K562 (cell line): ENCODE data around the gene IL10RB. TPM values are rescaled to one million over a fixed set of nuclear protein-coding genes. Genes with fewer than 3 reads are reported as not detected.

Source experiments
- ATAC-seq: fragments of 200-7000 bp; cut with Tn5 transposase; 3 replicates; pipeline ENCODE4 v1.9.1; 2020; ENCODE audit warnings: moderate library complexity
- BruUV-seq: library from RNA; stranded (reverse); fragments of 400-500 nt; replicated peaks from 2 replicates; lab custom pipeline; 2021; lab: Mats Ljungman, UMichigan
- CTCF ChIA-PET: fragments of 300-600 bp; formaldehyde crosslinking; extraction: SDS; loops from one replicate; lab custom pipeline; 2021; ENCODE audit warnings: low intra/inter-chr PET ratio; lab: Yijun Ruan, JAX
- POLR2A ChIA-PET: fragments of 300-600, 350-650 bp; sonication (Branson Sonifier 250); formaldehyde crosslinking; extraction: SDS; loops from one replicate; lab custom pipeline; 2021; ENCODE audit warnings: antibody characterized with exemption, inconsistent platforms; lab: Yijun Ruan, JAX
- DNase-seq, 4 experiments: peaks; one replicate each; pipeline versions ENCODE4 v3.0.0 to v3.0.0-alpha.2; 2011 to 2018; ENCODE audit warnings: low spot score in 3 of 4, mixed read lengths in 3 of 4; ENCODE audit errors: extremely low read depth in 1 of 4
- FAIRE-seq: peaks from 2 replicates; lab custom pipeline; 2011; peaks lifted over from hg19 to GRCh38; lab: Jason Lieb, UNC
- H2AFZ ChIP-seq: 2 replicates; pipeline ENCODE4 v1.6.0; 2011; ENCODE audit warnings: low read depth, low read length, control low read depth, inconsistent platforms
- H3K27ac ChIP-seq: fragments of 200-600 bp; 3 replicates; pipeline ENCODE4 v1.8.0; 2011; ENCODE audit warnings: low read depth, mild to moderate bottlenecking, control low read depth, inconsistent platforms, low read length, moderate library complexity, mixed read lengths; ENCODE audit errors: extremely low read depth
- H3K27me3 ChIP-seq, 2 experiments: fragments of 300-600 bp in 1 of 2; 2 replicates in 1 of 2; 3 replicates in 1 of 2; pipeline versions ENCODE4 v1.6.0 to v1.8.0; 2011; ENCODE audit warnings: inconsistent platforms in 2 of 2, low read length in 2 of 2, mild to moderate bottlenecking in 1 of 2, mixed read lengths in 1 of 2, moderate library complexity in 1 of 2; ENCODE audit not compliant: control insufficient read depth in 2 of 2, insufficient read depth in 2 of 2
- H3K36me3 ChIP-seq: fragments of 300-600 bp; 3 replicates; pipeline ENCODE4 v1.8.0; 2011; ENCODE audit warnings: mild to moderate bottlenecking, low read length, inconsistent platforms; ENCODE audit not compliant: control insufficient read depth, insufficient read depth
- H3K4me1 ChIP-seq, 2 experiments: fragments of 200-600 bp in 1 of 2; replicated peaks in 1 of 2; 2 replicates in 1 of 2; 3 replicates in 1 of 2; pipeline versions ENCODE4 v1.5.1 to v1.8.0; 2011; ENCODE audit warnings: inconsistent platforms in 2 of 2, low read length in 2 of 2, mild to moderate bottlenecking in 1 of 2, mixed read lengths in 1 of 2, moderate library complexity in 1 of 2; ENCODE audit not compliant: control insufficient read depth in 2 of 2, insufficient read depth in 2 of 2
- H3K4me2 ChIP-seq: 2 replicates; pipeline ENCODE4 v1.6.1; 2011; ENCODE audit warnings: low read length, control low read depth, inconsistent platforms, mixed read lengths; ENCODE audit not compliant: insufficient read depth
- H3K4me3 ChIP-seq: fragments of 200-600 bp; sonication (generic), shearing (Covaris generic); 2 replicates; pipeline ENCODE4 v1.5.1; 2016; ENCODE audit warnings: control low read depth, inconsistent platforms
- H3K79me2 ChIP-seq: fragments of 200-600 bp; 3 replicates; pipeline ENCODE4 v1.8.0; 2011; ENCODE audit warnings: low read length, inconsistent platforms; ENCODE audit not compliant: control insufficient read depth, insufficient read depth
- H3K9ac ChIP-seq, 2 experiments: 2 replicates each; pipeline versions ENCODE4 v1.6.0 to v1.6.1; 2011; ENCODE audit warnings: low read depth in 2 of 2, low read length in 2 of 2, control low read depth in 1 of 2, inconsistent platforms in 1 of 2, mild to moderate bottlenecking in 1 of 2, mixed read lengths in 1 of 2; ENCODE audit not compliant: insufficient read depth in 1 of 2
- H3K9me1 ChIP-seq: one replicate; pipeline ENCODE4 v1.6.0; 2011; ENCODE audit warnings: inconsistent platforms, mild to moderate bottlenecking, low read length, moderate library complexity; ENCODE audit not compliant: control insufficient read depth, insufficient read depth
- H3K9me3 ChIP-seq: replicated peaks from 2 replicates; pipeline ENCODE4 v1.5.1; 2011; ENCODE audit warnings: low read depth, low read length, inconsistent platforms; ENCODE audit not compliant: control insufficient read depth, insufficient read depth
- H4K20me1 ChIP-seq: replicated peaks from 2 replicates; pipeline ENCODE4 v1.6.1; 2011; ENCODE audit warnings: low read length, inconsistent platforms, mixed read lengths; ENCODE audit not compliant: control insufficient read depth, insufficient read depth
- CBFA2T2 ChIP-seq: fragments of 450-650 bp; conservative IDR thresholded peaks from 2 replicates; pipeline ENCODE4 v1.6.1; 2017; ENCODE audit warnings: mild to moderate bottlenecking
- CBFA2T3 ChIP-seq: fragments of 450-650 bp; IDR thresholded peaks from 2 replicates; pipeline ENCODE4 v1.6.1; 2017
- MYC ChIP-seq, 2 experiments: fragments of 250-450 bp in 1 of 2; sonication (Bioruptor Pico) in 1 of 2; IDR thresholded peaks; 2 replicates each; pipeline versions ENCODE4 v1.5.1 to v1.6.1; 2012 to 2021; ENCODE audit warnings: low read depth in 2 of 2, borderline replicate concordance in 1 of 2, improper control_type of control experiment in 1 of 2, low read length in 1 of 2, mild to moderate bottlenecking in 1 of 2, moderate library complexity in 1 of 2
- SIN3B ChIP-seq: fragments of 450-650 bp; IDR thresholded peaks from 2 replicates; pipeline ENCODE4 v1.6.1; 2017; ENCODE audit warnings: low read depth, mild to moderate bottlenecking, moderate library complexity
- SPI1 ChIP-seq: IDR thresholded peaks from 2 replicates; pipeline ENCODE4 v1.6.1; 2011; ENCODE audit warnings: low read depth, low read length, control low read depth, borderline replicate concordance
- SUPT5H ChIP-seq: fragments of 450-650 bp; IDR thresholded peaks from 2 replicates; pipeline ENCODE4 v1.6.1; 2016
- TCF3 ChIP-seq: sonication (generic); formaldehyde crosslinking; IDR thresholded peaks from 2 replicates; pipeline ENCODE4 v1.4.0; 2020; ENCODE audit warnings: mild to moderate bottlenecking, missing genetic modification reagents
- ZNF121 ChIP-seq: sonication (generic); formaldehyde crosslinking; conservative IDR thresholded peaks from 2 replicates; pipeline ENCODE4 v1.8.0; 2022; ENCODE audit warnings: missing genetic modification reagents
- WGBS: fragments of 100-300 bp; shearing (Covaris generic); methylation state at CpG from one replicate; pipeline ENCODE4 v1.1.6; 2016; ENCODE audit warnings: low coverage, mixed read lengths; ENCODE audit not compliant: insufficient coverage; ENCODE audit errors: missing lambda C conversion rate; 5-methylcytosine and 5-hydroxymethylcytosine counted together
- in situ Hi-C: fragments of 300-500 bp; cut with MboI; formaldehyde crosslinking; loops from 4 replicates; pipeline ENCODE4 v1.15.0; 2018; ENCODE audit warnings: inconsistent platforms, mixed read lengths
- intact Hi-C: fragments of 100-400 bp; cut with micrococcal nuclease; formaldehyde crosslinking; loops from 2 replicates; pipeline ENCODE4 v1.14.2; 2022
- polyA plus RNA-seq, 8 experiments: library from polyadenylated mRNA; depleted of rRNA in 4 of 8; stranded (reverse) in 5 of 8; unstranded in 3 of 8; fragments of >200 nt; fragmentation: Nextera tagmentation in 2 of 8; fragmentation: Illumina TruSeq in 1 of 8; extraction: Ambion mirVana in 2 of 8; extraction: Trizol in 1 of 8; gene quantifications; 2 replicates each; pipeline versions ENCODE4 v1.2.1 to v1.2.3, GENCODE V29; 2011 to 2014; ENCODE audit warnings: inconsistent platforms in 1 of 8, missing spikeins in 1 of 8
- total RNA-seq, 7 experiments: library from RNA; depleted of rRNA in 6 of 7; stranded (reverse); fragments of >200 nt in 6 of 7; fragmentation: Illumina TruSeq in 2 of 7; extraction: Trizol in 2 of 7; gene quantifications; 2 replicates each; pipeline versions ENCODE4 v1.2.1 to v1.2.3, GENCODE V29; 2011 to 2021; ENCODE audit warnings: low replicate concordance in 1 of 7
- TF ChIP-seq, protein P1 (sequence below): fragments of 200-800 bp; sonication (Bioruptor generic); IDR thresholded peaks from 2 replicates; pipeline ENCODE4 v1.6.1; 2017; ENCODE audit warnings: missing genetic modification characterization, missing compliant biosample characterization

IL10RB gene
- total and polyA plus RNA-seq, 9 of the 15 experiments (the other 6 are each of a cell fraction or from before 2014, with no cell fraction given): 10.9 to 33.8 (median 23.0) TPM

DNA sequence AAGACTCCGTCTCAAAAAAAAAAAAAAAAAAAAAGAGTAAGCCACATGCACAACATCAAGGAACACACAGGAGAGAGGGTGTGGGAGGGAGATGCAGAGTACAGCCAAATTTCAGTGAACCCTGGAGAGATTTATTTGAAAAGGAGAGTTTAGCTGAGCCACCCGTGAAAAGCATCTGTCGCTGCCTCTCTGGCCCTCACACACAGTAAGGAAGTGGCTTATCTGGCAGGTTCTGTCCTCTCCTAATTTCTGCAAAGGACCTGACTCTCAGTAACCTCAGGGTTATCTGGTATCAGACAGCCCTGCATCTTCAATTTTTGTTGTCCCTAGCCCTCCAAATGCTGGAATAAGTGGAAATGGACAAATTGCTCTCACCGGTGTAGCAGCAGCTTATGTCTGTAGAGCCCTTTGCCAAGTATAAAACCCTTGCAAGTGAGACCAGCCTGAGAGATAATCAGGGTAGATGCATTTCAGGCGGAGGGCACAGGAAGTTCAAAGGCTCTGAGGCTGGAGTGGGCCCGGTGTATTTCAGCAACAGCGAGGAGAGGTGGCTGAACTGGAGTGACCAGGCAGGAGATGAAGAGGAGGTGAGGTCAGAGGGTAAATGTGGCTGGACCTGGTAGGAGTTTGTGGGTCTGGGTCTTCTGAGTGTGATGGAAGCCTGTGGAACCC, 16.7 kb upstream of the IL10RB start:
- CTCF ChIA-PET: no interaction called here
- DNase-seq (peak in 1 of 4 experiments; percentile 36), FAIRE-seq (no peak)
- Histone ChIP-seq H2AFZ (no peak overlapping the region), H3K9me3 (no peaks in the 10 kb centered on the region), H3K27me3 (no peaks in the 10 kb centered on the region), H3K9me1 (no peaks in the 10 kb centered on the region), H3K4me3 (no peak overlapping the region)
- WGBS: 62% methylated on average over 7 of the region's 7 CpGs
- intact Hi-C loops: no loop called here
- TF ChIP-seq MYC (IDR thresholded peaks at IDR 0.05; ENCODE audit: low read depth, low read length): no peak
- TF ChIP-seq MYC (CRISPR knock-in tag; IDR thresholded peaks at IDR 0.05; ENCODE audit: borderline replicate concordance, low read depth): no peak
- TF ChIP-seq TCF3: peak; percentile 48; the same call in 1 of the 2 replicates
- TF ChIP-seq SPI1: peak; percentile 42; the same call in 1 of the 2 replicates
- TF ChIP-seq CBFA2T3: peak; percentile 33; the same call in 1 of the 2 replicates
- TF ChIP-seq SIN3B: no peak
- no peak for TF ChIP-seq SUPT5H
- TF ChIP-seq CBFA2T2: 0 out of 2 replicates have a peak, but pooled peaks have one; percentile 8
- TF ChIP-seq, protein P1, sequence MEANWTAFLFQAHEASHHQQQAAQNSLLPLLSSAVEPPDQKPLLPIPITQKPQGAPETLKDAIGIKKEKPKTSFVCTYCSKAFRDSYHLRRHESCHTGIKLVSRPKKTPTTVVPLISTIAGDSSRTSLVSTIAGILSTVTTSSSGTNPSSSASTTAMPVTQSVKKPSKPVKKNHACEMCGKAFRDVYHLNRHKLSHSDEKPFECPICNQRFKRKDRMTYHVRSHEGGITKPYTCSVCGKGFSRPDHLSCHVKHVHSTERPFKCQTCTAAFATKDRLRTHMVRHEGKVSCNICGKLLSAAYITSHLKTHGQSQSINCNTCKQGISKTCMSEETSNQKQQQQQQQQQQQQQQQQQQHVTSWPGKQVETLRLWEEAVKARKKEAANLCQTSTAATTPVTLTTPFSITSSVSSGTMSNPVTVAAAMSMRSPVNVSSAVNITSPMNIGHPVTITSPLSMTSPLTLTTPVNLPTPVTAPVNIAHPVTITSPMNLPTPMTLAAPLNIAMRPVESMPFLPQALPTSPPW (CRISPR knock-in tag): no peak
- TF ChIP-seq ZNF121: no peak
- TF ChIP-seq, all 486 proteins: peak for 4
- no peak overlapping the region for H3K4me2 ChIP-seq
- no peaks in the 10 kb centered on the region; a peak in 1 of 5 replicates for H3K4me1 ChIP-seq
- H3K27ac ChIP-seq: no peak overlapping the region
- in situ Hi-C loops: no loop called here
- peak; percentile 71 for ATAC-seq
- H3K79me2 ChIP-seq: no peaks in the 10 kb centered on the region
- BruUV-seq: no TSS peak
- peaks cover 89% of the 10 kb centered on the region for H3K36me3 ChIP-seq
- no peak overlapping the region for H3K9ac ChIP-seq
- no peaks in the 10 kb centered on the region for H4K20me1 ChIP-seq
- POLR2A ChIA-PET: no interaction called here
